Esophagus squamous epithelium (tissue), 4 donors: ENCODE measurements around the gene IGF1R.

ENCODE experiments used
- CTCF ChIP-seq, 6 experiments: fragments of 450-650 bp in 4 of 6; fragments of 200-600 bp in 2 of 6; sonication (generic) in 2 of 6; IDR thresholded peaks; one replicate each; pipeline ENCODE4 v1.5.1; 2016 to 2019; ENCODE audit warnings: antibody characterized with exemption in 6 of 6, mild to moderate bottlenecking in 4 of 6, moderate library complexity in 4 of 6
- POLR2A ChIP-seq, 4 donors: fragments of 450-650 bp; IDR thresholded peaks; one replicate each; pipeline ENCODE4 v1.6.1; 2017; ENCODE audit warnings: antibody characterized with exemption in 4 of 4, mild to moderate bottlenecking in 4 of 4, moderate library complexity in 3 of 4

DNA sequence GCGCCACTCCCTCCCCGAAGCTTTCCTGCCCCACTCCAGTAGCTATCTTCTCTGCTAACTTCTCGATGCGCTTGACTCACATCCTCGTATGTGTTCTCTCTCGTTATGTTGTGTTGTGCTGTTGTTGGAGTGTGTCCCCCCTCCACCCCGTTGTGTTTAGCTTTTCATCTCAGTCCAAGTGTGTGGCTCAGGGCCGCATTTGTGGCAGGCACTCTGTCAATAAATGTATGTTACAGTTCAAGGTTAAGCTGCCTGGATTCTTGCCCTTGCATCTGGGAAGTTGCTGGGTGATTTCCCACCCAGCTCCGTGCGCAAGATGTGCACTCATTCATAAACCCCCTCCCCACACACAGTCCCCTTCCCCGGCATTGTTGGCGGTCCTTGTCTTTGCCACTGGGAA, 287.4 kb downstream of the IGF1R start:
- no peak for TF ChIP-seq CTCF (IDR thresholded peaks at IDR 0.05)
- TF ChIP-seq POLR2A (IDR thresholded peaks at IDR 0.05): no peak
